Endothelial cell of umbilical vein (primary cell): ENCODE data around the gene NUPR1. TPM values are rescaled to one million over a fixed set of nuclear protein-coding genes. Genes with fewer than 3 reads are reported as not detected.

ENCODE experiments used
- BruUV-seq: library from RNA; stranded (reverse); fragments of 400-500 nt; replicated peaks from 2 replicates; lab custom pipeline; 2021; lab: Mats Ljungman, UMichigan
- CTCF ChIA-PET: fragments of 300-600, 350-600 bp; sonication (Branson Sonifier 250); formaldehyde crosslinking; loops from one replicate; lab custom pipeline; 2021; ENCODE audit warnings: antibody characterized with exemption, inconsistent platforms; lab: Charles Lee
- POLR2A ChIA-PET: fragments of 300-600, 350-600 bp; sonication (Branson Sonifier 250); formaldehyde crosslinking; loops from one replicate; lab custom pipeline; 2021; ENCODE audit warnings: antibody characterized with exemption, inconsistent platforms; lab: Charles Lee
- DNase-seq: peaks from one replicate; pipeline ENCODE4 v3.0.0-alpha.2; 2011; ENCODE audit warnings: low read depth, low spot score
- FAIRE-seq: peaks from 2 replicates; lab custom pipeline; 2011; peaks lifted over from hg19 to GRCh38; lab: Jason Lieb, UNC
- H2AFZ ChIP-seq: 2 replicates; pipeline ENCODE4 v1.6.0; 2012; ENCODE audit warnings: low read depth, low read length, control low read depth, inconsistent platforms
- H3K27ac ChIP-seq: 2 replicates; pipeline ENCODE4 v1.5.1; 2011; ENCODE audit warnings: low read depth, mild to moderate bottlenecking, control low read depth, low read length, moderate library complexity; ENCODE audit not compliant: insufficient read depth
- H3K27me3 ChIP-seq, 2 experiments: 2 replicates each; pipeline versions ENCODE4 v1.6.0 to v1.6.1; 2011; ENCODE audit warnings: low read length in 2 of 2, mixed read lengths in 1 of 2; ENCODE audit not compliant: control insufficient read depth in 2 of 2, insufficient read depth in 2 of 2
- H3K36me3 ChIP-seq, 2 experiments: 2 replicates in 1 of 2; 3 replicates in 1 of 2; pipeline ENCODE4 v1.5.1; 2011; ENCODE audit warnings: low read length in 2 of 2, mild to moderate bottlenecking in 1 of 2, moderate library complexity in 1 of 2; ENCODE audit not compliant: control insufficient read depth in 2 of 2, insufficient read depth in 2 of 2; ENCODE audit errors: extremely low read depth in 1 of 2
- H3K4me1 ChIP-seq: 3 replicates; pipeline ENCODE4 v1.5.1; 2011; ENCODE audit warnings: mild to moderate bottlenecking, low read length; ENCODE audit not compliant: control insufficient read depth, insufficient read depth; ENCODE audit errors: extremely low read depth
- H3K4me2 ChIP-seq: 2 replicates; pipeline ENCODE4 v1.6.1; 2011; ENCODE audit warnings: low read length, control low read depth, mixed read lengths; ENCODE audit not compliant: insufficient read depth
- H3K4me3 ChIP-seq, 3 experiments: fragments of 200-600 bp in 1 of 3; sonication (generic), shearing (Covaris generic) in 1 of 3; replicated peaks in 1 of 3; 2 replicates each; pipeline ENCODE4 v1.5.1; 2011 to 2016; ENCODE audit warnings: control low read depth in 3 of 3, low read length in 3 of 3, mild to moderate bottlenecking in 2 of 3, inconsistent platforms in 1 of 3, low read depth in 1 of 3, moderate library complexity in 1 of 3; ENCODE audit not compliant: insufficient read depth in 1 of 3
- H3K79me2 ChIP-seq: 2 replicates; pipeline ENCODE4 v1.6.0; 2012; ENCODE audit warnings: low read length, inconsistent platforms; ENCODE audit not compliant: control insufficient read depth, insufficient read depth
- H3K9ac ChIP-seq: replicated peaks from 2 replicates; pipeline ENCODE3; 2011; ENCODE audit warnings: low read length, control low read depth; ENCODE audit not compliant: insufficient read depth; ENCODE audit errors: extremely low read depth
- H3K9me1 ChIP-seq: replicated peaks from 3 replicates; pipeline ENCODE4 v1.6.0; 2011; ENCODE audit warnings: mild to moderate bottlenecking, low read length; ENCODE audit not compliant: control insufficient read depth, insufficient read depth; ENCODE audit errors: extremely low read depth
- H3K9me3 ChIP-seq: replicated peaks from 2 replicates; pipeline ENCODE4 v1.5.1; 2012; ENCODE audit warnings: low read length, inconsistent platforms; ENCODE audit not compliant: control insufficient read depth, insufficient read depth
- H4K20me1 ChIP-seq: replicated peaks from 2 replicates; pipeline ENCODE3; 2011; ENCODE audit warnings: mild to moderate bottlenecking, low read length; ENCODE audit not compliant: control insufficient read depth, insufficient read depth; ENCODE audit errors: extremely low read depth
- CTCF ChIP-seq, 2 donors: IDR thresholded peaks; 1 replicate in 1 of 2; 2 replicates in 1 of 2; pipeline ENCODE4 v1.5.1; 2011; ENCODE audit warnings: low read length in 2 of 2, mild to moderate bottlenecking in 2 of 2, moderate library complexity in 2 of 2, control low read depth in 1 of 2, inconsistent platforms in 1 of 2, low read depth in 1 of 2; ENCODE audit not compliant: insufficient read depth in 1 of 2; ENCODE audit errors: extremely low read depth in 1 of 2
- EZH2 ChIP-seq: IDR thresholded peaks from 2 replicates; pipeline ENCODE4 v1.6.1; 2012; ENCODE audit warnings: borderline replicate concordance, low read depth, mild to moderate bottlenecking, moderate library complexity, low read length, inconsistent platforms; ENCODE audit not compliant: severe bottlenecking
- FOS ChIP-seq: IDR thresholded peaks from 2 replicates; pipeline ENCODE4 v1.6.1; 2011; ENCODE audit warnings: mild to moderate bottlenecking, low read length, moderate library complexity, borderline replicate concordance; ENCODE audit not compliant: insufficient read depth
- GATA2 ChIP-seq: IDR thresholded peaks from 2 replicates; pipeline ENCODE4 v1.7.0; 2011; ENCODE audit warnings: low read depth, mild to moderate bottlenecking, moderate library complexity, mixed read lengths, low read length; ENCODE audit not compliant: insufficient read length, insufficient read depth
- JUN ChIP-seq: IDR thresholded peaks from 2 replicates; pipeline ENCODE4 v1.6.1; 2011; ENCODE audit warnings: borderline replicate concordance, low read depth; ENCODE audit not compliant: insufficient read length, insufficient read depth
- MAX ChIP-seq: IDR thresholded peaks from 2 replicates; pipeline ENCODE4 v1.6.1; 2011; ENCODE audit not compliant: insufficient read depth, insufficient read length
- MYC ChIP-seq: IDR thresholded peaks from one replicate; pipeline ENCODE4 v1.6.1; 2011; ENCODE audit warnings: mild to moderate bottlenecking, low read depth, low read length
- POLR2A ChIP-seq: IDR thresholded peaks from 2 replicates; pipeline ENCODE4 v1.6.1; 2012; ENCODE audit warnings: low read depth, mild to moderate bottlenecking, control low read depth, low read length
- POLR2AphosphoS5 ChIP-seq: IDR thresholded peaks from 2 replicates; pipeline ENCODE4 v1.6.1; 2012; ENCODE audit warnings: low read depth, mild to moderate bottlenecking, control low read depth, low read length, moderate library complexity; ENCODE audit not compliant: insufficient read depth
- dilution Hi-C: fragments of 300-500 bp; cut with MboI; formaldehyde crosslinking; loops from one replicate; pipeline ENCODE4 v1.15.0; 2019; ENCODE audit warnings: low sequenced_read_pairs; ENCODE audit not compliant: extremely low pct_ligation_motif_present
- intact Hi-C: fragments of 100-400 bp; cut with micrococcal nuclease; formaldehyde crosslinking; loops from one replicate; pipeline ENCODE4 v1.10.0; 2022
- polyA plus RNA-seq, 4 experiments: library from polyadenylated mRNA; depleted of rRNA in 3 of 4; stranded (reverse) in 3 of 4; unstranded in 1 of 4; fragments of >200 nt; gene quantifications; 2 replicates each; pipeline versions ENCODE4 v1.2.1 to v1.2.3, GENCODE V29; 2011 to 2012; ENCODE audit warnings: missing spikeins in 1 of 4
- total RNA-seq: library from RNA; stranded (reverse); gene quantifications from 2 replicates; pipeline ENCODE4 v1.2.3, GENCODE V29; 2021

The NUPR1 gene
- total and polyA plus RNA-seq, 2 donors (not counting 3 experiments of a cell fraction or from before 2014, with no cell fraction given): 1.8 to 4.9 TPM

- dilution Hi-C loops (no loop called here), intact Hi-C loops (loop anchor here (5.0 kb wide), 1 partner anchor 89 kb away; no protein-coding TSS in a partner anchor)
- ChIA-PET POLR2A (no interaction called here), CTCF (no interaction called here)
- Histone ChIP-seq H3K79me2 (no peaks in the 10 kb centered on the region), H3K4me1 (peaks cover 2% of the 10 kb centered on the region), H3K36me3 (no peaks in the 10 kb centered on the region), H3K27ac (no peak overlapping the region), H4K20me1 (no peaks in the 10 kb centered on the region), H3K9ac (no peak overlapping the region), H3K4me3 (no peak overlapping the region), H3K4me2 (no peak overlapping the region), H3K9me3 (no peaks in the 10 kb centered on the region), H2AFZ (no peak overlapping the region), H3K9me1 (no peaks in the 10 kb centered on the region), H3K27me3 (peaks cover 0 to 4% of the 10 kb centered on the region in 2 experiments)
- BruUV-seq: no TSS peak
- no peak for TF ChIP-seq GATA2
- TF ChIP-seq CTCF (IDR thresholded peaks at IDR 0.05; ENCODE audit: extremely low read depth in 1 of 2, insufficient read depth in 1 of 2, low read depth in 1 of 2, low read length in 2 of 2): no peak
- TF ChIP-seq JUN: no peak
- TF ChIP-seq EZH2: no peak
- DNase-seq (no peak), FAIRE-seq (no peak)
Observed at GRCh38 chr16:28528463-28528867, 10.3 kb downstream of the NUPR1 start.

- Histone ChIP-seq H3K79me2 (no peaks in the 10 kb centered on the region), H3K9me3 (no peaks in the 10 kb centered on the region), H3K4me2 (no peak overlapping the region), H3K4me3 (no peak overlapping the region), H3K4me1 (peaks cover 2% of the 10 kb centered on the region), H3K36me3 (no peaks in the 10 kb centered on the region), H3K9me1 (no peaks in the 10 kb centered on the region), H4K20me1 (no peaks in the 10 kb centered on the region), H2AFZ (no peak overlapping the region), H3K27ac (no peak overlapping the region), H3K27me3 (peaks cover 0 to 4% of the 10 kb centered on the region in 2 experiments), H3K9ac (no peak overlapping the region)
- no peak for FAIRE-seq
- BruUV-seq: no TSS peak
- intact Hi-C loops (loop anchor here (5.0 kb wide), 1 partner anchor 89 kb away; no protein-coding TSS in a partner anchor), dilution Hi-C loops (no loop called here)
- ChIA-PET POLR2A (no interaction called here), CTCF (no interaction called here)
- DNase-seq: no peak
- TF ChIP-seq MAX: no peak
- no peak for TF ChIP-seq POLR2A
- TF ChIP-seq CTCF (IDR thresholded peaks at IDR 0.05; ENCODE audit: extremely low read depth in 1 of 2, insufficient read depth in 1 of 2, low read depth in 1 of 2, low read length in 2 of 2): no peak
- TF ChIP-seq POLR2AphosphoS5: no peak
- TF ChIP-seq EZH2: no peak
- TF ChIP-seq GATA2: no peak
- TF ChIP-seq JUN: no peak
- TF ChIP-seq FOS: no peak
- TF ChIP-seq MYC: no peak
Observed at GRCh38 chr16:28527985-28528384, 10.8 kb downstream of the NUPR1 start.
